H1 (cell line): ENCODE results near the gene ADGRL3. TPM values are rescaled to one million over a fixed set of nuclear protein-coding genes. Genes with fewer than 3 reads are reported as not detected.

Experiments
- CTCF ChIA-PET: fragments of 300-600 bp; sonication (Branson Sonifier 250); formaldehyde crosslinking; loops from one replicate; lab custom pipeline; 2021; ENCODE audit not compliant: partially characterized antibody; lab: Charles Lee
- POLR2A ChIA-PET: fragments of 300-600 bp; sonication (Branson Sonifier 250); formaldehyde crosslinking; loops from one replicate; lab custom pipeline; 2021; ENCODE audit warnings: inconsistent platforms; ENCODE audit not compliant: partially characterized antibody; lab: Charles Lee
- DNase-seq, 2 experiments: peaks; one replicate each; pipeline versions ENCODE4 v3.0.0 to v3.0.0-alpha.2; 2010 to 2022; ENCODE audit warnings: low spot score in 2 of 2, low read depth in 1 of 2, mixed read lengths in 1 of 2
- FAIRE-seq: peaks from 2 replicates; lab custom pipeline; 2011; peaks lifted over from hg19 to GRCh38; lab: Jason Lieb, UNC
- H2AFZ ChIP-seq: 2 replicates; pipeline ENCODE4 v1.8.1; 2012; ENCODE audit warnings: low read length, inconsistent platforms
- H2AK5ac ChIP-seq: 2 replicates; pipeline ENCODE4 v1.6.1; 2013; ENCODE audit warnings: low read depth, low read length
- H2BK120ac ChIP-seq: replicated peaks from 2 replicates; pipeline ENCODE3; 2013; ENCODE audit warnings: low read depth, low read length, inconsistent platforms
- H2BK12ac ChIP-seq: 2 replicates; pipeline ENCODE4 v1.6.1; 2013; ENCODE audit warnings: low read depth, low read length
- H2BK15ac ChIP-seq: 2 replicates; pipeline ENCODE4 v1.6.1; 2013; ENCODE audit warnings: low read length
- H2BK20ac ChIP-seq: 2 replicates; pipeline ENCODE4 v1.6.1; 2013; ENCODE audit warnings: low read length
- H2BK5ac ChIP-seq: 2 replicates; pipeline ENCODE4 v1.6.1; 2013; ENCODE audit warnings: low read depth, low read length
- H3K14ac ChIP-seq: 2 replicates; pipeline ENCODE4 v1.6.1; 2013; ENCODE audit warnings: inconsistent platforms; ENCODE audit not compliant: insufficient read length
- H3K18ac ChIP-seq: 2 replicates; pipeline ENCODE4 v1.6.1; 2013; ENCODE audit warnings: low read length; ENCODE audit errors: extremely low read depth
- H3K23ac ChIP-seq: 2 replicates; pipeline ENCODE4 v1.6.1; 2013; ENCODE audit warnings: inconsistent platforms; ENCODE audit not compliant: insufficient read length
- H3K23me2 ChIP-seq: 2 replicates; pipeline ENCODE4 v1.6.1; 2013; ENCODE audit warnings: low read depth, low read length
- H3K27ac ChIP-seq: 2 replicates; pipeline ENCODE4 v1.6.1; 2011; ENCODE audit warnings: low read depth, low read length, inconsistent platforms
- H3K27me3 ChIP-seq, 4 experiments: replicated peaks in 1 of 4; 1 replicate in 1 of 4; 2 replicates in 3 of 4; pipeline versions ENCODE4 v1.6.1 to v1.8.1; 2011 to 2013; ENCODE audit warnings: low read length in 3 of 4, mild to moderate bottlenecking in 3 of 4, inconsistent platforms in 2 of 4, mixed read lengths in 2 of 4, moderate library complexity in 1 of 4; ENCODE audit not compliant: control insufficient read depth in 3 of 4, insufficient read depth in 3 of 4; ENCODE audit errors: extremely low read depth in 1 of 4
- H3K36me3 ChIP-seq, 4 experiments: 2 replicates each; pipeline versions ENCODE4 v1.6.1 to v1.8.1; 2011 to 2013; ENCODE audit warnings: mild to moderate bottlenecking in 4 of 4, low read length in 3 of 4, moderate library complexity in 2 of 4, control low read depth in 1 of 4, inconsistent platforms in 1 of 4; ENCODE audit not compliant: insufficient read depth in 4 of 4, control insufficient read depth in 2 of 4
- H3K4ac ChIP-seq: replicated peaks from 2 replicates; pipeline ENCODE3; 2013; ENCODE audit warnings: low read length, low read depth, mixed read lengths, inconsistent platforms; ENCODE audit not compliant: insufficient read length
- H3K4me1 ChIP-seq, 4 experiments: replicated peaks in 1 of 4; 1 replicate in 1 of 4; 2 replicates in 3 of 4; pipeline versions ENCODE4 v1.6.1 to v1.8.1; 2011 to 2013; ENCODE audit warnings: low read length in 3 of 4, inconsistent platforms in 2 of 4, mixed read lengths in 1 of 4; ENCODE audit not compliant: insufficient read depth in 4 of 4, control insufficient read depth in 3 of 4
- H3K4me2 ChIP-seq, 2 experiments: 2 replicates each; pipeline versions ENCODE4 v1.6.1 to v1.8.1; 2011 to 2013; ENCODE audit warnings: low read depth in 2 of 2, low read length in 2 of 2, control low read depth in 1 of 2, inconsistent platforms in 1 of 2, mild to moderate bottlenecking in 1 of 2; ENCODE audit not compliant: insufficient read depth in 1 of 2
- H3K4me3 ChIP-seq, 4 experiments: fragments of 200-600, 300-600 bp in 1 of 4; sonication (generic), shearing (Covaris generic), sonication (Bioruptor Twin) in 1 of 4; 2 replicates each; pipeline versions ENCODE4 v1.5.1 to v1.8.1; 2011 to 2016; ENCODE audit warnings: low read length in 4 of 4, low read depth in 3 of 4, control low read depth in 2 of 4, inconsistent platforms in 2 of 4, mild to moderate bottlenecking in 2 of 4, mixed read lengths in 1 of 4, moderate library complexity in 1 of 4; ENCODE audit not compliant: insufficient read depth in 2 of 4; ENCODE audit errors: extremely low read depth in 1 of 4
- H3K56ac ChIP-seq: replicated peaks from 2 replicates; pipeline ENCODE3; 2013; ENCODE audit warnings: low read depth, mild to moderate bottlenecking, mixed read lengths, low read length, inconsistent platforms; ENCODE audit not compliant: insufficient read length
- H3K79me1 ChIP-seq: 2 replicates; pipeline ENCODE4 v1.6.1; 2013; ENCODE audit warnings: low read depth, low read length, control low read depth
- H3K79me2 ChIP-seq, 2 experiments: 2 replicates each; pipeline versions ENCODE4 v1.6.1 to v1.8.1; 2012 to 2013; ENCODE audit warnings: low read length in 2 of 2, mild to moderate bottlenecking in 2 of 2, inconsistent platforms in 1 of 2; ENCODE audit not compliant: insufficient read depth in 2 of 2, control insufficient read depth in 1 of 2
- H3K9ac ChIP-seq, 4 experiments: replicated peaks in 1 of 4; 1 replicate in 1 of 4; 2 replicates in 3 of 4; pipeline versions ENCODE4 v1.6.1 to v1.8.1; 2011 to 2013; ENCODE audit warnings: low read depth in 3 of 4, low read length in 3 of 4, control low read depth in 2 of 4, mild to moderate bottlenecking in 2 of 4, moderate library complexity in 2 of 4, inconsistent platforms in 1 of 4; ENCODE audit errors: extremely low read depth in 1 of 4
- H3K9me3 ChIP-seq, 2 experiments: 2 replicates each; pipeline versions ENCODE4 v1.6.1 to v1.8.1; 2012 to 2013; ENCODE audit warnings: mild to moderate bottlenecking in 2 of 2, moderate library complexity in 2 of 2, control low read depth in 1 of 2, inconsistent platforms in 1 of 2, low read depth in 1 of 2, low read length in 1 of 2, mixed read lengths in 1 of 2; ENCODE audit not compliant: insufficient read depth in 2 of 2
- H4K20me1 ChIP-seq, 2 experiments: replicated peaks in 1 of 2; 2 replicates each; pipeline versions ENCODE3 to v1.8.1; 2011 to 2013; ENCODE audit warnings: inconsistent platforms in 2 of 2, low read length in 2 of 2, mild to moderate bottlenecking in 1 of 2; ENCODE audit not compliant: insufficient read depth in 2 of 2, control insufficient read depth in 1 of 2
- H4K5ac ChIP-seq: 2 replicates; pipeline ENCODE4 v1.6.1; 2013; ENCODE audit warnings: low read length, low read depth, mixed read lengths, inconsistent platforms; ENCODE audit not compliant: insufficient read length
- H4K8ac ChIP-seq: 2 replicates; pipeline ENCODE4 v1.8.0; 2013; ENCODE audit warnings: mild to moderate bottlenecking, moderate library complexity, low read length, inconsistent platforms; ENCODE audit not compliant: insufficient read depth; ENCODE audit errors: extremely low read depth
- H4K91ac ChIP-seq: replicated peaks from 2 replicates; pipeline ENCODE3; 2013; ENCODE audit warnings: low read length, mixed read lengths, inconsistent platforms; ENCODE audit not compliant: insufficient read length
- CHD1 ChIP-seq: IDR thresholded peaks from 2 replicates; pipeline ENCODE4 v1.6.1; 2012; ENCODE audit warnings: low read depth, low read length, improper control_type of control experiment
- EGR1 ChIP-seq: IDR thresholded peaks from 2 replicates; pipeline ENCODE4 v1.6.1; 2011; ENCODE audit warnings: low read depth, low read length, borderline replicate concordance
- HDAC2 ChIP-seq, 2 experiments: fragments of 300-600 bp in 1 of 2; sonication (generic) in 1 of 2; IDR thresholded peaks; 2 replicates each; pipeline ENCODE4 v1.6.1; 2011 to 2012; ENCODE audit warnings: low read depth in 2 of 2, low read length in 2 of 2, mild to moderate bottlenecking in 2 of 2, moderate library complexity in 2 of 2, borderline replicate concordance in 1 of 2, inconsistent platforms in 1 of 2
- NANOG ChIP-seq: IDR thresholded peaks from 2 replicates; pipeline ENCODE4 v1.6.1; 2011; ENCODE audit warnings: low read length, low read depth, mild to moderate bottlenecking, inconsistent platforms; ENCODE audit not compliant: insufficient read depth, poor library complexity, severe bottlenecking
- WGBS, 2 experiments: shearing (Covaris generic) in 1 of 2; methylation state at CpG; one replicate each; pipeline versions ENCODE4 v1.1.6 to v1.1.7; 2013 to 2015; ENCODE audit warnings: low lambda C conversion rate in 2 of 2, mixed read lengths in 2 of 2, inconsistent platforms in 1 of 2, low coverage in 1 of 2, missing lambda C conversion rate in 1 of 2; ENCODE audit not compliant: insufficient replicate concordance in 2 of 2, insufficient coverage in 1 of 2, insufficient read length in 1 of 2; ENCODE audit errors: extremely low coverage in 1 of 2, missing lambda C conversion rate in 1 of 2; 5-methylcytosine and 5-hydroxymethylcytosine counted together
- polyA plus RNA-seq, 7 experiments: library from polyadenylated mRNA; depleted of rRNA in 3 of 7; stranded (reverse) in 5 of 7; unstranded in 2 of 7; fragments of >200 nt in 5 of 7; fragments of 200-250 nt in 2 of 7; gene quantifications; 1 replicate in 5 of 7; 2 replicates in 1 of 7; 4 replicates in 1 of 7; pipeline versions ENCODE4 v1.2.1 to v1.2.3, GENCODE V29; 2011 to 2013; ENCODE audit warnings: missing spikeins in 2 of 7, mixed read lengths in 2 of 7
- total RNA-seq: library from RNA; stranded (reverse); fragmentation: NEBNext Ultra II Directional; extraction: Animal tissue kit (Norgen Biotek cat#: 25700); gene quantifications from 2 replicates; pipeline ENCODE4 v1.2.1, GENCODE V29; 2021

ADGRL3 gene
- total and polyA plus RNA-seq, 2 of the 8 experiments (the other 6 are each of a cell fraction or from before 2014, with no cell fraction given), result 6.6 to 13.0 TPM

- no peaks in the 10 kb centered on the region for H3K23me2 ChIP-seq
- no peak overlapping the region for H2AK5ac ChIP-seq
- no peak overlapping the region for H3K4ac ChIP-seq
- no peak overlapping the region for H2AFZ ChIP-seq
- H3K56ac ChIP-seq, result no peak overlapping the region
- H2BK5ac ChIP-seq, result no peak overlapping the region
- no peak for DNase-seq
- H3K4me2 ChIP-seq, result no peak overlapping the region
- H3K4me1 ChIP-seq, result no peaks in the 10 kb centered on the region; a peak in 1 of 7 replicates
- no peak overlapping the region for H3K23ac ChIP-seq
- no peak overlapping the region for H2BK20ac ChIP-seq
- no peak overlapping the region for H3K18ac ChIP-seq
- WGBS, 2 experiments, result 80% methylated on average over 1 of the region's 1 CpG; no CpG with 5 or more reads in 1 of the 2 experiments
- H2BK15ac ChIP-seq, result no peak overlapping the region
- H4K5ac ChIP-seq, result no peak overlapping the region
- peaks cover 0 to 6% (median 0%) of the 10 kb centered on the region in 4 experiments; a peak in 2 of 8 replicates for H3K36me3 ChIP-seq
- H2BK120ac ChIP-seq, result no peak overlapping the region
- no peaks in the 10 kb centered on the region for H4K20me1 ChIP-seq
- H3K27me3 ChIP-seq, result no peaks in the 10 kb centered on the region
- H2BK12ac ChIP-seq, result no peak overlapping the region
- CTCF ChIA-PET, result interaction anchor here (1.8 kb wide), 1 partner anchor 27 kb away, joined by 4 read pairs; no protein-coding TSS in a partner anchor
- H3K4me3 ChIP-seq, result no peak overlapping the region
- H4K8ac ChIP-seq, result no peak overlapping the region
- no peak for FAIRE-seq
- H3K79me1 ChIP-seq, result no peaks in the 10 kb centered on the region
- H3K27ac ChIP-seq, result no peak overlapping the region
- POLR2A ChIA-PET, result no interaction called here
- peaks cover 7 to 10% of the 10 kb centered on the region in 2 experiments; a peak in 3 of 4 replicates for H3K9me3 ChIP-seq
- H3K79me2 ChIP-seq, result no peaks in the 10 kb centered on the region
- H3K9ac ChIP-seq, result no peak overlapping the region
- H4K91ac ChIP-seq, result no peak overlapping the region
- H3K14ac ChIP-seq, result no peak overlapping the region
- TF ChIP-seq CHD1 (no peak), NANOG (no peak), EGR1 (no peak), HDAC2 (IDR thresholded peaks at IDR 0.05; ENCODE audit: borderline replicate concordance in 1 of 2, low read depth in 2 of 2, low read length in 2 of 2) (no peak)
Measured at GRCh38 chr4:61320631-61321030, 120.5 kb downstream of the ADGRL3 start.
